OCI-LY1 (cell line): Measurements from ENCODE around the gene SIRPG.

Experiments used
- H2AFZ ChIP-seq: fragments of 200-600 bp; sonication (generic), shearing (Covaris generic); 2 replicates; pipeline ENCODE4 v1.6.0; 2014; ENCODE audit warnings: antibody characterized with exemption, mild to moderate bottlenecking, low read length
- H3F3A ChIP-seq: fragments of 200-600 bp; sonication (generic), shearing (Covaris generic); 2 replicates; pipeline ENCODE4 v1.6.0; 2014; ENCODE audit warnings: mild to moderate bottlenecking, antibody characterized with exemption, low read length, moderate library complexity; ENCODE audit not compliant: insufficient read depth
- H3K27ac ChIP-seq: fragments of 200-600 bp; sonication (generic); 2 replicates; pipeline ENCODE4 v1.5.1; 2014; ENCODE audit warnings: low read length, mixed run types, mild to moderate bottlenecking, low read depth; ENCODE audit not compliant: poor library complexity, severe bottlenecking
- H3K27me3 ChIP-seq: fragments of 200-600 bp; sonication (generic); 2 replicates; pipeline ENCODE4 v1.6.0; 2014; ENCODE audit warnings: antibody characterized with exemption, mild to moderate bottlenecking, low read length, moderate library complexity; ENCODE audit not compliant: insufficient read depth
- H3K36me3 ChIP-seq: fragments of 200-600 bp; sonication (generic); 2 replicates; pipeline ENCODE4 v1.6.1; 2014; ENCODE audit warnings: mild to moderate bottlenecking, antibody characterized with exemption, low read length, moderate library complexity, mixed read lengths; ENCODE audit not compliant: insufficient read depth
- H3K4me1 ChIP-seq: fragments of 200-600 bp; sonication (generic); 2 replicates; pipeline ENCODE4 v1.5.1; 2014; ENCODE audit warnings: mild to moderate bottlenecking, low read length, moderate library complexity; ENCODE audit not compliant: insufficient read depth, severe bottlenecking
- H3K4me2 ChIP-seq: fragments of 200-600 bp; sonication (generic), shearing (Covaris generic); 2 replicates; pipeline ENCODE4 v1.6.1; 2014; ENCODE audit warnings: low read length
- H3K4me3 ChIP-seq: fragments of 200-600 bp; sonication (generic); 2 replicates; pipeline ENCODE4 v1.5.1; 2014; ENCODE audit warnings: low read length, low read depth, mild to moderate bottlenecking, mixed read lengths; ENCODE audit not compliant: poor library complexity, severe bottlenecking
- H3K79me2 ChIP-seq: fragments of 200-600 bp; shearing (Covaris generic); 2 replicates; pipeline ENCODE4 v1.6.1; 2016; ENCODE audit warnings: mixed run types, low read length, mixed read lengths; ENCODE audit not compliant: insufficient read depth
- H3K9ac ChIP-seq: fragments of 200-600 bp; sonication (generic), shearing (Covaris generic); 2 replicates; pipeline ENCODE4 v1.6.1; 2014; ENCODE audit warnings: mild to moderate bottlenecking, low read length, mixed read lengths
- H3K9me2 ChIP-seq: fragments of 200-600 bp; sonication (generic), shearing (Covaris generic); 2 replicates; pipeline ENCODE4 v1.6.1; 2014; ENCODE audit warnings: low read depth, mild to moderate bottlenecking, low read length, mixed read lengths
- H3K9me3 ChIP-seq: fragments of 200-600 bp; shearing (Covaris generic); 2 replicates; pipeline ENCODE4 v1.6.1; 2014; ENCODE audit warnings: low read length, mixed read lengths
- H4K20me1 ChIP-seq: fragments of 200-600 bp; sonication (generic), shearing (Covaris generic); 2 replicates; pipeline ENCODE4 v1.6.0; 2016; ENCODE audit warnings: mild to moderate bottlenecking, low read length; ENCODE audit not compliant: insufficient read depth
- CTCF ChIP-seq: fragments of 200-600 bp; sonication (generic), shearing (Covaris generic); IDR thresholded peaks from 2 replicates; pipeline ENCODE4 v1.5.1; 2017; ENCODE audit warnings: mild to moderate bottlenecking, antibody characterized with exemption, low read length, moderate library complexity, mixed read lengths
- EZH2 ChIP-seq: fragments of 200-600 bp; sonication (generic), shearing (Covaris generic); IDR thresholded peaks from 2 replicates; pipeline ENCODE4 v1.8.0; 2017; ENCODE audit warnings: borderline replicate concordance, mixed run types, mild to moderate bottlenecking, antibody characterized with exemption, low read length, moderate library complexity, mixed read lengths

SIRPG gene

GRCh38 chr20:1633535-1633934 lies 24.0 kb downstream of the SIRPG start:
- TF ChIP-seq CTCF: no peak
- TF ChIP-seq EZH2: no peak
- Histone ChIP-seq H3K4me1 (no peaks in the 10 kb centered on the region), H4K20me1 (no peaks in the 10 kb centered on the region), H3K27ac (no peak overlapping the region), H3K4me3 (no peak overlapping the region), H3K9me3 (no peaks in the 10 kb centered on the region), H3K9me2 (no peaks in the 10 kb centered on the region), H3K79me2 (no peaks in the 10 kb centered on the region), H3K4me2 (no peak overlapping the region), H3F3A (no peaks in the 10 kb centered on the region), H3K36me3 (no peaks in the 10 kb centered on the region), H2AFZ (no peak overlapping the region), H3K9ac (no peak overlapping the region), H3K27me3 (no peaks in the 10 kb centered on the region)

DNA sequence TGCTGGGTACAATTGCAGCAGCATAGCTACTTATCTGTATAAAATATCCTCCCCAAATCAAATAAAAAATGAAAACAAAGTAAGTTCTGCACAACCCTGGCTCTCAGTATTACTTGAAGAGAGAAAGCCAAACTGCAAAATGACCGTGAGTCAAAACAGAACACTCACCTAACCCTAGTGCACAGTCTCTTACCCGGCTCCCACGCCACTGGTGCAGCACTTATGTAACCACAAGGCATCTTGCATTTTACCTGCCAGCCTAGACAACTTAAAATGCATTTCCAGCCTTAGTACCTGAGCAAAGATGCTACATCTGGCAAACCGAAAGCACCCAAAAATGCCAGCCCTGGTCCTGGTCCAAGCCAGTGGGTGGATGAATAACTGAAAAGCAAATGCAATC lies 25.4 kb downstream of the SIRPG start:
- no peaks in the 10 kb centered on the region for H4K20me1 ChIP-seq
- no peak for TF ChIP-seq EZH2
- no peak for TF ChIP-seq CTCF
- no peak overlapping the region for H2AFZ ChIP-seq
- H3K27me3 ChIP-seq: no peaks in the 10 kb centered on the region
- H3K4me1 ChIP-seq: no peaks in the 10 kb centered on the region
- H3K9ac ChIP-seq: no peak overlapping the region
- no peak overlapping the region for H3K4me3 ChIP-seq
- no peak overlapping the region for H3K27ac ChIP-seq
- H3K4me2 ChIP-seq: no peak overlapping the region
- no peaks in the 10 kb centered on the region for H3K9me3 ChIP-seq
- no peaks in the 10 kb centered on the region for H3K79me2 ChIP-seq
- H3F3A ChIP-seq: no peaks in the 10 kb centered on the region
- H3K9me2 ChIP-seq: no peaks in the 10 kb centered on the region
- H3K36me3 ChIP-seq: no peaks in the 10 kb centered on the region

DNA sequence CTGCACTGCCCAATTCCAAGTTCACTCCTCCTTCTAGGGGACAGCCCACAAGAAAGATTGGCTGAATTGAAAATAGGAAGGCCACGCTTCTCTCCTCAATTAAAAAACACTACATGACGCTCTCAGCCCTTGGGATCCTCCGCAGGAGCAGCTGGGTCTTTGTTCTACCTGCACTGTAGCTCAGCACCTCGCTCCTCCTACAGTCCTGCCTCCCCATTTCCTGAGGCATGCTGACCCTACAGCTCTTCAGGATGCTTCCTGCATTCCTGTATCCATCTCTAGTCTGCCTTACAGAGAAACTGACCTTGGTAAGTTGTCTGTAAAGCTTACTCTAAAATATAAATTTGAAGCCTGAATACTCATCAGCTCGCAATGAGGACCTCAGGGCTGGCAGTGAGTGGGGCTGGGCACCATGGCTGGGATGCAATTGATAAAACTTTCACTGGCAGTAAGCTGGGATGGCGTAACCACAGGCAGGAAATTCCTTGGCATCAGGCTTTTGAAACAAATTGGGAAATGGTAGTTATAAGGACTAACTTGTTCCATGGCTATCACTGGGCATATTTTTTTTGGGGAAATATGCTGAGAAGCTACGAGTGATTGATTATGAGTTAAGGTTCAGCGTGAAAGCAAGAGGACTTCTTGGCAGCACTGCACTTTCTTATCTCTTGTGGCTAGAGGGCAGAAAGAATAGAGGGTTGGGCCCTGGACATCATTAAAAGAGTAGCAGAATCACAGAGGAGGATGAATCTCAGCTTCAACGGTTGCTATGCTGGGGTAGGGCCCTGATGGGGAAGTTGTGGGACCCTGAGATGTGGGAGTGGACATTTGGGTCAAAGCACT lies 26.0 kb downstream of the SIRPG start:
- Histone ChIP-seq H3K27me3 (no peaks in the 10 kb centered on the region), H3K4me1 (no peaks in the 10 kb centered on the region), H3K9me3 (no peaks in the 10 kb centered on the region), H3K4me3 (no peak overlapping the region), H4K20me1 (no peaks in the 10 kb centered on the region), H2AFZ (no peak overlapping the region), H3K27ac (no peak overlapping the region), H3K79me2 (no peaks in the 10 kb centered on the region), H3K36me3 (no peaks in the 10 kb centered on the region), H3F3A (no peaks in the 10 kb centered on the region), H3K4me2 (no peak overlapping the region), H3K9ac (no peak overlapping the region), H3K9me2 (no peaks in the 10 kb centered on the region)
- TF ChIP-seq CTCF (no peak), EZH2 (no peak)
